K562 treated with DMSO at 1 percent for 12 hours (cell line): Measurements from ENCODE around the gene KBTBD12. TPM values are rescaled to one million over a fixed set of nuclear protein-coding genes. Genes with fewer than 3 reads are reported as not detected.

ENCODE experiments used
- total RNA-seq: library from RNA; unstranded; fragments of 300-600 nt; gene quantifications from 2 replicates; pipeline ENCODE4 v1.2.3, GENCODE V29; 2022; ENCODE audit not compliant: insufficient read depth

Gene KBTBD12, protein sequence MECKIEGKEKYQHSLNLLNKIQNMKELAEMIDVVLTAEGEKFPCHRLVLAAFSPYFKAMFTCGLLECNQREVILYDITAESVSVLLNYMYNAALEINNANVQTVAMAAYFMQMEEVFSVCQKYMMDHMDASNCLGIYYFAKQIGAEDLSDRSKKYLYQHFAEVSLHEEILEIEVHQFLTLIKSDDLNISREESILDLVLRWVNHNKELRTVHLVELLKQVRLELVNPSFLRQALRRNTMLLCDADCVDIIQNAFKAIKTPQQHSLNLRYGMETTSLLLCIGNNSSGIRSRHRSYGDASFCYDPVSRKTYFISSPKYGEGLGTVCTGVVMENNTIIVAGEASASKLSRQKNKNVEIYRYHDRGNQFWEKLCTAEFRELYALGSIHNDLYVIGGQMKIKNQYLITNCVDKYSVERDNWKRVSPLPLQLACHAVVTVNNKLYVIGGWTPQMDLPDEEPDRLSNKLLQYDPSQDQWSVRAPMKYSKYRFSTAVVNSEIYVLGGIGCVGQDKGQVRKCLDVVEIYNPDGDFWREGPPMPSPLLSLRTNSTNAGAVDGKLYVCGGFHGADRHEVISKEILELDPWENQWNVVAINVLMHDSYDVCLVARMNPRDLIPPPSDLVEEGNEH
- not detected in 2 replicates for total RNA-seq

DNA sequence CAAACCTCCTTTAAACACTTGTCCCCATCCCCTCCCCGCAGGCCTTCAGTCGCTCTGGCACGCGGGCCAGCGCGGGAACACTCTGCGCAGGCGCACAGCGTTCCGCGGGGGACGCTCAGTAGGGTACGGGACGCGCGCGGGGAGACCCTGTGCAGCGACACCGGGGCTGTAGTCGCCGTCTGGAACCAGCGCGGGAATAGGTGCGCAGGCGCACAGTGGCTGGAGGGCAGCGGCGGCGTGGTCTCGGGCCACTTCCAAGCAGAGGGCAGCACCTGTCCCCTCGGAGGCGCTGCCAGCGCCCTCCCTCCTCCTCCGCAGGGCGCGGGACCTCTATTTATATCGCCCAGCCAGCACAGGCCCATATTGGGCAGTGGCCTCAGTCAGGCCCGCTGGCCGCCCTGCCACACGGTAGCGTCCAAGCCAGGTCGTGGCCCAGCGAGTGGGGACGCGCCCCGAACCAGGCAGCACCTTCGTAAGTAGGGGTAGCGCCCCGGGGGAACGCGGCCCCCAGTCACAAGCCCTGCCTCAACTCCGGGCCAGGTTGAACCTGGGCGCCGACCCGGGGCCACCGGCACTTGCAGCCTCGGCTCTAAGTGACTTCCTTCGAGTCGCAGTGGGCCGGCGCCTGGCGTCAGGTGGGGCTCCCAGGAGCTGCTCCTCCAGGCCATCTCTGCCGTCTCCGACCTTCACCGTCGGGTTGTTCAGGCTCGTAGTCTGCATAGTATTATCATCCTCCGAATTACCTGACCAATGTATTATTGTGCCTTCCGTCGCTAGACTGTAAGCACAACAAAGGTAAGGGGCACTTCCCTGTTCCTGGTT is at the start of gene KBTBD12:
TSS of gene KBTBD12 (plus strand) at position 118 of the 822 bp plus-strand sequence. CDS start 7,830 bp downstream, outside the sequence.

Other genes starting within 250 kb of the KBTBD12 start
- gene ABTB1, start 242.3 kb upstream of the KBTBD12 start, total RNA-seq = 6.4 and 9.3 TPM in 2 replicates
- not detected in 2 replicates for gene MGLL, start 92.7 kb upstream of the KBTBD12 start, total RNA-seq
- 91.2 and 151 TPM in 2 replicates for gene SEC61A1, start 137.2 kb downstream of the KBTBD12 start, total RNA-seq
- gene RUVBL1, start 208.6 kb downstream of the KBTBD12 start, total RNA-seq = 31.4 and 42.9 TPM in 2 replicates
- gene EEFSEC, start 238.2 kb downstream of the KBTBD12 start, total RNA-seq = 27.2 and 30.1 TPM in 2 replicates